ENCODE data around the gene HDAC10.

The HDAC10 gene

GRCh38 chr22:50269970-50270665, 19.1 kb upstream of the HDAC10 start, which contains the start of gene MAPK11:
Gene MAPK11, minus strand, starts transcription at chr22:50270380. Its CDS starts 88 bp downstream, at chr22:50270292.
- no peak for DNase-seq

- no peak for DNase-seq
Measured at GRCh38 chr22:50269573-50269969, 18.5 kb upstream of the HDAC10 start.

DNA sequence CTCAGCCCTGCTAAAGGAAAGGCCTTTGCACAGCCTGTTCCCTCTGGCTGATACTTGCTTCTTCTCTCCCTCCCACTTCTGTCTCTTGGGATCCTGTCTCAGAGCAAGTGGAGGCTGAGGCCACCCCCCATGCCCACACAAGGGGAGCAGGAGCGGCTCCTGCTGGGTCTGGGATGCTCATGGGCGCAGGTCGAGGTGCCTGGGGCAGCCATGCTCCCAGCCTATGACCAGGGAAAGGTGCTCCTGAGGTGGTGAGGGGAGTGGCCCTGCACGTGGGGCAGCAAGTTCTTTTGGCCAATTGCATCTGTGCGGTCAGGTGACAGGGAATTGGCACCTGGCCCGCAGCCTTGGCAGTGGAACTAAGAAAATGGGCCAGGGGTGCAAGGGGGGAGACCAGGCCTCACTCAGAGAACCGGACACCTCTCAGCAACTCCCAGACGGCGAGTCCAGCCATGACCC, 17.6 kb upstream of the HDAC10 start:
- DNase-seq = no peak

DNA sequence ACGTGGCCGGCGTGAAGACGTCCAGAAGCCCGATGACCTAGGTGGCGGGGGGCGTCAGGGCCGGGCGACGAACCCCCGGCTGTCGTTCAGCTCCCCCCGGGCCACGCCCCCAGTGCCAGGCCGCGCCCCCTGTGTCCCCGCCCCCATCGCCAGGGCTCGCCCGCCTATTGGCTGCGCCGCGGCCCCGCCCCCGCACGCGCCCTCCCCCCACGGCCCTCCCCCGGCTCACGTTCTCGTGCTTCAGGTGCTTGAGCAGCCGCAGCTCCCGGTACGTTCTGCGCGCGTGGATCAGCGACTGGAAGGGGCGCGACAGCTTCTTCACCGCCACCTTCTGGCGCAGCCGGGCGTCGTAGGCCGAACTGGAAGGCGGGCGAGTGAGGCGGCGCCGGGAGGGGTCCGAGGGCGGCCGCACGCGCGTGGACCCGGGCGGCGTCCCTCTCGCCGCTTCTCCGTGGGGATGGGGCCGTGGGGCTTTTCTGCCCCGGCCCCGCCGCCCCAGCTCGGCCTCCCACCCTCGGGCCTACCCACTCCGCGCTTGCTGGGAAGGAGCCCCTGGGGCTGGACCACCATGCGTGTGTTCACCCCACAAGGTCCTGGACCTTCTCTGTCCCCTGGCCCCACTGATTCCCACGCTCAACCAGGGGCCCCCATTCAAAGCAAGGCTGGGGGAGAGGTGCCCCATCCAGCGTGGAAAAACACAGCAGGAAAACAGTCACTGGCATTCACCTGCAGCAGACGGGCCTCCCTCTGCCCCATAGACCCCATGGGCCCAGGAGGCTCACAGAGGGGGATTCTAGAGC, 16.7 kb upstream of the HDAC10 start:
- no peak for DNase-seq

DNA sequence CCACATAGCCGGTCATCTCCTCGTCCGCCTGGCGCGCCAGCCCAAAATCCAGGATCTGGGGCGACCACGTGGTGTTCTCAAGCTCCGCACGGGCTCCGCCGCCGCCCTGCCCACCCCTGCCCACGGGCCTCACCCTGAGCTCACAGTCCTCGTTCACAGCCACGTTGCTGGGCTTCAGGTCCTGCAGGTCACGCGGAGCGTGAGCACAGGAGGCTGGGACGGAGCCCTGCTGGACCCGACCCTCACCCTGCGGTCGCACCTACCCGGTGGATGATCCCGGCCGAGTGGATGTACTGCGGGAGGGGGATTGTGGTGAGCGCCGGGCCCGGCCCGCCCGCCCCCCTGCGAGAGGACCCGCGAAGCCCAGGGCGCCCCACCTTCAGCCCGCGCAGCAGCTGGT, 15.9 kb upstream of the HDAC10 start:
- no peak for DNase-seq

DNA sequence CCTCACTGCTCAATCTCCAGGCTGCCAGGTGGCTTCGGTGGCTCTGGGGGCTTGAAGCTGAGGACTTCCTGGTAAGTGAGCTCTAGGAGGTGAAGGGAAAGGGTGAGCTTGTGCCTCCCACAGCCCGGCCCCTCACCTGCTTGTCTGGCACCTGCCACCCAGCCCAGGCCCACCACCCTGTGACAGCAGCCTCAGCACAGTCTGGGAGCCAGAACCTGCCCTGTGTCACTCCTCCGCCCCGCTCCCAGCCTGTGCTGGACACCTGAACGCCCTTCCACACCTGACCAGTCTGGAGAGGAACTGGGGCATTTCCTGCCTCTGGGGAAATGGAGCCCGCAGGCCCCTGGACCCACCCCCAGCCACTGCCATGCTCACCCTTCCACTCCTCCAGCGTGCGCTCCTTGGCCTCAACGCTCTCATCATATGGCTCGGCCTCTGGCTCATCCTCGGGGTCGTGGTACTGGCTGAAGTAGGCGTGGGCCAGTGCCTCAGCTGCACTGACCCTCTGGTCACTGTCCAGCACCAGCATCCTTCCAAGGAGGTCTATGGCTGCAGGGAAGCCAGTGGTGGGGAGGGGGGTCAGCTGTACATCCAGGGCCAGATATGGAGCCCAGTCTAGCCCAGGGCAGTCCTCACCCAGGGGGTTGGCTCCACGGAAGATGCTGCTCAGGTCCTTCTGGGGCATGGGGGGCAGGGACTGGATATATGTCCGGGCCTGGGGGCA, 14.0 kb upstream of the HDAC10 start:
- no peak for DNase-seq

- no peak for DNase-seq
Measured at GRCh38 chr22:50264104-50264745, 13.2 kb upstream of the HDAC10 start.

GRCh38 chr22:50262973-50263617, 12.0 kb upstream of the HDAC10 start:
- DNase-seq = no peak

- no peak for DNase-seq
Measured at GRCh38 chr22:50262460-50262911, 11.4 kb upstream of the HDAC10 start.

- DNase-seq = no peak
Measured at GRCh38 chr22:50261615-50262459, 10.8 kb upstream of the HDAC10 start, which contains the start of gene MAPK12. Gene MAPK12, minus strand, starts transcription at chr22:50261683. Its CDS starts 174 bp downstream, at chr22:50261509.

GRCh38 chr22:50260801-50261614, 9.9 kb upstream of the HDAC10 start:
- DNase-seq = no peak

DNA sequence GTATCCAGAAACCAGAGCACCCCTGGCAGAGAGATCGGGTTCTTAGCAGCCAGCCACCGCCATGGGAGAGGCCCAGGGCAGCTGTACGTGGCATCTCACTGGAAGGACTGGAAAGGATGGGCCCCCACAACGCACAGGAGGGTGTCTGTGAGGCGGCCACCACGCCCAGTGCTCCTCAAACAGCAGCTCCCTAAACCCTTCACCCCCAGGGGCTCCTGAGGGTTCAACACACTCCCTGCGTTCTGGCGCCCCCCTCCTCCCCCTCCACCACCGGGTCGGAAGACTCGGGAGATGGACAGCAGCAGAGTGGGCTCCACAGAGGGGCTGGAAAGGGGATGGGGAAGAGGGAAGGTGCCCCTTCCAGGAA, 9.4 kb upstream of the HDAC10 start:
- DNase-seq = no peak

GRCh38 chr22:50259302-50259701, 8.2 kb upstream of the HDAC10 start:
- DNase-seq = no peak

GRCh38 chr22:50258361-50259292, 7.6 kb upstream of the HDAC10 start:
- no peak for DNase-seq

DNA sequence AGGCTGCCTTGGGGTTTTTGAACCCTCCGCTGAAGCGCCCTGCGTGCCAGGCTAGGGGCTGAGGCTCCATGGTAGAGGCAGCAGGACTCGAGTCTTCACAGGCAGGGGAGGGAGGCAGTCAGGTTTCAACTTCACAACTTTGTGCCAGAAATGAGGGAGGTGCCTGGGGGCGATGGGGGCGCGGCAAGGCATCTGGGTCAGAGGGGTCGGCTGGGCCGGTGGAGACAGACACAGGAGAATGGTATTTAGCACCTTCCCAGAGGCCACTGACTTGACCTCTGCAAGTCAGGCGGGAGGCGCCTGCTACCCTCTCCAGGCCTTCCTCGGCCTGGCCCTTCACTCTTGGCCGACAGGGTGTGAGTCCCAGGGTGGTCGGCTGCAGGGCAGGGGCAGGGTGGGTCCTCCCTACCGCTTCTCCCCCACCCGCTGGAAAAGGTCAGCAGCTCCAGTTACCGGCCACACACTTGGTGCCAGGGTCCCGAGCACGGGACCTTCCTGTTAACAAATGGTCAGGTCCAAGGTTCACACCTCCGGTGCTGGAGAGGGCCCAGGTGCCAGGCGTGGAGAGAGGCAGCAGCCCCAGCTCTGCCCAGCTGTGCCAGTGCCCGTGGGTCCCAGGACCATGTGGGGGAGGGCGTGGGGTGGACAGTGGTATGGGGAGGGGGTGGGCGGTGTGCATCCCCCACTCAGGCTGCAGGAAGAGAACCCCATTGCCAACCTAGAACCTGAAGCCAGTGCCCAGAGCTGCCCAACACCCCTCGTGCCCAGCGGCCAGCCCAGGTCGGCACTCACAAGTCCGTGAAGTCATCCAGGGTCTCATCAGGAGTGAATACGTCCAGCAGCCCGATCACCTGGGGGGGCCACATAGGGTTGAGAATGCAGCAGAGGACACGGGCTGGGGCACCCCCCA, 6.6 kb upstream of the HDAC10 start:
- no peak for DNase-seq

- no peak for DNase-seq
Measured at GRCh38 chr22:50257041-50257440, 6.0 kb upstream of the HDAC10 start.

GRCh38 chr22:50256258-50256862, 5.3 kb upstream of the HDAC10 start:
- no peak for DNase-seq

DNA sequence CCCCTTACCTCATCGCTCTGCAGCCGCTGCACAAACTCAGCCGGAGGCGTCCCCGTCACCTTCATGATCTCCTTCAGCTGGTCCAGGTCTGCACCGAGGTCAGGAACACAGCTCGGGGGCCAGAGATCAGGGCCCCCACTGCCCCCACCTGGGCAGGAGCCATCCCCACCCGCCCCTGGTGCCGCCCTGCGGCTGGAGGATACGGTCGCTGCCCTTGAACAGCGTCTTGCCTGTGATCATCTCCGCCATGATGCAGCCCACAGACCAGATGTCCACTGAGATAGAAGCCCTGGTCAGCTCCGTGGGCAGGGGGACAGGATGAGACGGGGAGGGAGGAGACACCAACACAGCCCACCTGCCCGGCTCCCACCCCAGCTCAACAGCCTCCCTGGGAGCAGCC, 4.5 kb upstream of the HDAC10 start:
- DNase-seq = no peak

All from DMS 273 treated with DMSO at 0.1 percent for 48 hours (cell line).